HepG2 (cell line): ENCODE data around the gene TCEA3. TPM values are rescaled to one million over a fixed set of nuclear protein-coding genes. Genes with fewer than 3 reads are reported as not detected.

Experiments
- ATAC-seq: fragments of 200-7000 bp; cut with Tn5 transposase; 3 replicates; pipeline ENCODE4 v1.9.1; 2020; ENCODE audit warnings: mild to moderate bottlenecking, moderate library complexity
- BruUV-seq: library from RNA; stranded (reverse); fragments of 400-500 nt; replicated peaks from 2 replicates; lab custom pipeline; 2021; lab: Mats Ljungman, UMichigan
- CTCF ChIA-PET: fragments of 300-600 bp; formaldehyde crosslinking; extraction: SDS; loops from one replicate; lab custom pipeline; 2021; ENCODE audit warnings: low total read pairs, inconsistent platforms, low intra/inter-chr PET ratio; lab: Yijun Ruan, JAX
- POLR2A ChIA-PET: fragments of 350-600 bp; sonication (Branson Sonifier 250); formaldehyde crosslinking; loops from one replicate; lab custom pipeline; 2020; ENCODE audit warnings: antibody characterized with exemption, inconsistent platforms; lab: Yijun Ruan, JAX
- DNase-seq: peaks from one replicate; pipeline ENCODE4 v3.0.0-alpha.2; 2015; ENCODE audit warnings: low spot score
- FAIRE-seq: peaks from 3 replicates; lab custom pipeline; 2011; peaks lifted over from hg19 to GRCh38; lab: Jason Lieb, UNC
- H2AFZ ChIP-seq: one replicate; pipeline ENCODE4 v1.6.1; 2011; ENCODE audit warnings: low read length, inconsistent platforms
- H3K27ac ChIP-seq: fragments of 300-600 bp; 3 replicates; pipeline ENCODE4 v1.8.0; 2011; ENCODE audit warnings: mixed run types, mild to moderate bottlenecking, mixed read lengths, low read length, inconsistent platforms; ENCODE audit not compliant: insufficient read depth; ENCODE audit errors: extremely low read length
- H3K27me3 ChIP-seq, 2 experiments: fragments of 200-600 bp in 1 of 2; 2 replicates in 1 of 2; 3 replicates in 1 of 2; pipeline versions ENCODE4 v1.6.0 to v1.8.0; 2011; ENCODE audit warnings: low read length in 2 of 2, mild to moderate bottlenecking in 2 of 2, moderate library complexity in 2 of 2, inconsistent platforms in 1 of 2; ENCODE audit not compliant: insufficient read depth in 2 of 2, control insufficient read depth in 1 of 2
- H3K36me3 ChIP-seq, 2 experiments: fragments of 200-600 bp in 1 of 2; replicated peaks in 1 of 2; 2 replicates in 1 of 2; 3 replicates in 1 of 2; pipeline versions ENCODE4 v1.5.1 to v1.8.0; 2011; ENCODE audit warnings: low read length in 2 of 2, inconsistent platforms in 1 of 2; ENCODE audit not compliant: insufficient read depth in 2 of 2, control insufficient read depth in 1 of 2
- H3K4me1 ChIP-seq: 2 replicates; pipeline ENCODE4 v1.5.1; 2012; ENCODE audit warnings: low read length, inconsistent platforms; ENCODE audit not compliant: insufficient read depth
- H3K4me2 ChIP-seq: 2 replicates; pipeline ENCODE4 v1.6.0; 2011; ENCODE audit warnings: low read depth, low read length, inconsistent platforms
- H3K4me3 ChIP-seq, 3 experiments: fragments of 200-600 bp in 1 of 3; sonication (generic), shearing (Covaris generic) in 1 of 3; replicated peaks in 1 of 3; 2 replicates each; pipeline ENCODE4 v1.5.1; 2011 to 2016; ENCODE audit warnings: low read length in 3 of 3, inconsistent platforms in 2 of 3, low read depth in 2 of 3, mild to moderate bottlenecking in 2 of 3, control low read depth in 1 of 3, mixed read lengths in 1 of 3; ENCODE audit not compliant: insufficient read depth in 1 of 3
- H3K79me2 ChIP-seq: one replicate; pipeline ENCODE4 v1.6.1; 2011; ENCODE audit warnings: low read length, inconsistent platforms; ENCODE audit not compliant: insufficient read depth
- H3K9ac ChIP-seq: 2 replicates; pipeline ENCODE4 v1.6.0; 2011; ENCODE audit warnings: mild to moderate bottlenecking, low read depth, low read length, inconsistent platforms; ENCODE audit not compliant: insufficient read depth
- H3K9me3 ChIP-seq: 2 replicates; pipeline ENCODE4 v1.5.1; 2012; ENCODE audit warnings: mild to moderate bottlenecking, low read length
- H4K20me1 ChIP-seq: 2 replicates; pipeline ENCODE4 v1.6.0; 2011; ENCODE audit warnings: inconsistent platforms, mild to moderate bottlenecking, low read length, moderate library complexity; ENCODE audit not compliant: insufficient read depth
- FOSL1 ChIP-seq: sonication (generic); formaldehyde crosslinking; IDR thresholded peaks from 2 replicates; pipeline ENCODE4 v1.9.0; 2021; ENCODE audit warnings: missing genetic modification reagents, borderline replicate concordance
- FOXK1 ChIP-seq: sonication (generic); formaldehyde crosslinking; IDR thresholded peaks from 2 replicates; pipeline ENCODE4 v1.4.0; 2020; ENCODE audit warnings: low read depth, missing genetic modification reagents, borderline replicate concordance
- LRRFIP1 ChIP-seq: sonication (generic); formaldehyde crosslinking; conservative IDR thresholded peaks from 2 replicates; pipeline ENCODE4 v1.4.0; 2020; ENCODE audit warnings: missing genetic modification reagents
- SMAD9 ChIP-seq: sonication (generic); formaldehyde crosslinking; IDR thresholded peaks from 2 replicates; pipeline ENCODE4 v1.5.1; 2020; ENCODE audit warnings: mild to moderate bottlenecking, missing genetic modification reagents
- TGIF2 ChIP-seq: IDR thresholded peaks from 2 replicates; pipeline ENCODE4 v1.6.1; 2016; ENCODE audit warnings: control low read depth, missing compliant biosample characterization
- ZMYM3 ChIP-seq: sonication (generic); formaldehyde crosslinking; IDR thresholded peaks from 2 replicates; pipeline ENCODE4 v1.5.1; 2020; ENCODE audit warnings: mild to moderate bottlenecking, missing genetic modification reagents
- ZNF225 ChIP-seq: sonication (generic); formaldehyde crosslinking; IDR thresholded peaks from 2 replicates; pipeline ENCODE4 v1.4.0; 2020; ENCODE audit warnings: mild to moderate bottlenecking, missing genetic modification reagents
- ZNF333 ChIP-seq: sonication (generic); formaldehyde crosslinking; IDR thresholded peaks from 2 replicates; pipeline ENCODE4 v1.4.0; 2020; ENCODE audit warnings: mild to moderate bottlenecking, missing genetic modification reagents, borderline replicate concordance
- ZNF629 ChIP-seq: sonication (generic); formaldehyde crosslinking; conservative IDR thresholded peaks from 2 replicates; pipeline ENCODE4 v1.5.0; 2020; ENCODE audit warnings: missing genetic modification reagents
- WGBS: methylation state at CpG from one replicate; pipeline ENCODE4 v1.1.6; 2017; ENCODE audit warnings: low lambda C conversion rate; 5-methylcytosine and 5-hydroxymethylcytosine counted together
- in situ Hi-C: cut with HindIII; loops from 2 replicates; pipeline ENCODE4 v1.10.0; 2017; ENCODE audit warnings: low pct_unique_long_range_greater_than_20kb; ENCODE audit not compliant: extremely low pct_ligation_motif_present
- intact Hi-C: fragments of 100-400 bp; cut with micrococcal nuclease; formaldehyde crosslinking; loops from one replicate; pipeline ENCODE4 v1.10.0; 2022; ENCODE audit not compliant: unreplicated experiment
- polyA plus RNA-seq, 8 experiments: library from polyadenylated mRNA; depleted of rRNA in 3 of 8; stranded (reverse) in 7 of 8; unstranded in 1 of 8; fragments of >200 nt; fragmentation: Illumina TruSeq in 4 of 8; extraction: Trizol in 4 of 8; gene quantifications; 2 replicates each; pipeline versions ENCODE4 v1.2.1 to v1.2.3, GENCODE V29; 2011 to 2016; ENCODE audit warnings: low read depth in 4 of 8, missing spikeins in 1 of 8, mixed read lengths in 1 of 8; ENCODE audit not compliant: insufficient read depth in 1 of 8
- total RNA-seq, 5 experiments: library from RNA; depleted of rRNA; stranded (reverse); fragments of >200 nt; fragmentation: Illumina TruSeq; extraction: Trizol; gene quantifications; 2 replicates each; pipeline ENCODE4 v1.2.3, GENCODE V29; 2016; ENCODE audit warnings: low read depth in 1 of 5
- TF ChIP-seq, protein P1 (sequence below): sonication (generic); formaldehyde crosslinking; IDR thresholded peaks from 2 replicates; pipeline ENCODE4 v1.4.0; 2020; ENCODE audit warnings: low read depth, missing genetic modification reagents
- TF ChIP-seq, protein P2 (sequence below): sonication (generic); formaldehyde crosslinking; IDR thresholded peaks from 2 replicates; pipeline ENCODE4 v1.4.0; 2020; ENCODE audit warnings: mild to moderate bottlenecking, missing genetic modification reagents

Gene TCEA3
- total and polyA plus RNA-seq, 2 of the 13 experiments (the other 11 are each of a cell fraction or from before 2014, with no cell fraction given): 55.5 to 84.6 TPM

DNA sequence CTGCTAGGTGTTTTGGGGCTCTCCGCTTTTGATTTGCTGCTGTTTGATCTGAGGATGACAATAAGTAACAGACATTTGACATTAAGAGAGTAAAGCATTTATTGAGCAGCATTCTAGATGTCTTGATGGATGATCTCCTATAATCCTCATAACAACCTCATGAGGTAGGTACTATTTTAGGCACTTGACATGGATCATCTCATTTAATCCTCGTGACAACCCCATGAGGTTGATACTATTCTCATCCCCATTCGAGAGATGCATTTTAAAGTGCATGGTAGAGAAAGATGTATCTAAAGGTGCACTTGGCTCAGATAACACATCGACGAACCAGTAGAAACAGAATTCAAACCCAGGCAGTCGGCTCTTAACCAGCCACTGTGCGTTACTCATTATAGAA lies 26.6 kb downstream of the TCEA3 start (continued):
- TF ChIP-seq, protein P1, sequence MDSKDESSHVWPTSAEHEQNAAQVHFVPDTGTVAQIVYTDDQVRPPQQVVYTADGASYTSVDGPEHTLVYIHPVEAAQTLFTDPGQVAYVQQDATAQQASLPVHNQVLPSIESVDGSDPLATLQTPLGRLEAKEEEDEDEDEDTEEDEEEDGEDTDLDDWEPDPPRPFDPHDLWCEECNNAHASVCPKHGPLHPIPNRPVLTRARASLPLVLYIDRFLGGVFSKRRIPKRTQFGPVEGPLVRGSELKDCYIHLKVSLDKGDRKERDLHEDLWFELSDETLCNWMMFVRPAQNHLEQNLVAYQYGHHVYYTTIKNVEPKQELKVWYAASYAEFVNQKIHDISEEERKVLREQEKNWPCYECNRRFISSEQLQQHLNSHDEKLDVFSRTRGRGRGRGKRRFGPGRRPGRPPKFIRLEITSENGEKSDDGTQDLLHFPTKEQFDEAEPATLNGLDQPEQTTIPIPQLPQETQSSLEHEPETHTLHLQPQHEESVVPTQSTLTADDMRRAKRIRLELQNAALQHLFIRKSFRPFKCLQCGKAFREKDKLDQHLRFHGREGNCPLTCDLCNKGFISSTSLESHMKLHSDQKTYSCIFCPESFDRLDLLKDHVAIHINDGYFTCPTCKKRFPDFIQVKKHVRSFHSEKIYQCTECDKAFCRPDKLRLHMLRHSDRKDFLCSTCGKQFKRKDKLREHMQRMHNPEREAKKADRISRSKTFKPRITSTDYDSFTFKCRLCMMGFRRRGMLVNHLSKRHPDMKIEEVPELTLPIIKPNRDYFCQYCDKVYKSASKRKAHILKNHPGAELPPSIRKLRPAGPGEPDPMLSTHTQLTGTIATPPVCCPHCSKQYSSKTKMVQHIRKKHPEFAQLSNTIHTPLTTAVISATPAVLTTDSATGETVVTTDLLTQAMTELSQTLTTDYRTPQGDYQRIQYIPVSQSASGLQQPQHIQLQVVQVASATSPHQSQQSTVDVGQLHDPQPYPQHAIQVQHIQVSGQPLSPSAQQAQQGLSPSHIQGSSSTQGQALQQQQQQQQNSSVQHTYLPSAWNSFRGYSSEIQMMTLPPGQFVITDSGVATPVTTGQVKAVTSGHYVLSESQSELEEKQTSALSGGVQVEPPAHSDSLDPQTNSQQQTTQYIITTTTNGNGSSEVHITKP (CRISPR knock-in tag): no peak
- TF ChIP-seq FOSL1 (no peak), FOXK1 (no peak), ZNF333 (CRISPR knock-in tag) (no peak), ZMYM3 (CRISPR knock-in tag) (no peak), TGIF2 (CRISPR knock-in tag) (no peak), SMAD9 (CRISPR knock-in tag) (no peak), ZNF225 (CRISPR knock-in tag) (no peak)
- TF ChIP-seq, protein P2, sequence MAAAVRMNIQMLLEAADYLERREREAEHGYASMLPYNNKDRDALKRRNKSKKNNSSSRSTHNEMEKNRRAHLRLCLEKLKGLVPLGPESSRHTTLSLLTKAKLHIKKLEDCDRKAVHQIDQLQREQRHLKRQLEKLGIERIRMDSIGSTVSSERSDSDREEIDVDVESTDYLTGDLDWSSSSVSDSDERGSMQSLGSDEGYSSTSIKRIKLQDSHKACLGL (CRISPR knock-in tag): no peak

DNA sequence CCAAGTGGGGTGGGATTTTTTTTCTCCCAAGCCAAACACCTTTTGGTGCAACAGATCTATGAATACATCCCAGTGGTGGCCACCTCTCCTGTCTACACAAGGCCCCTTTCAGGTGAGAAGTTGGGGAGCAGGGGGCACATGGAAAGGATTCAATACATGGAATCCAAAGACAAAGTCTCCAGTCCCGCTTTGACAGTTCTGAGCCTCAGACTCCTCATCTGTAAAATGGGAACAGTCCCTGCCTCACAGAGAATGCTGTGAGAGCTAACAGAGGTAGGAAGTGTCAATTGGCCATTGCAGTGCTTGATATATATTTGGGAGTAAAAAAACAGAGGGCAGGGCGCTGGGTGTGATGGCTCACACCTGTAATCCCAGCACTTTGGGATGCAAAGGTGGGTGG lies 28.2 kb downstream of the TCEA3 start:
- Histone ChIP-seq H3K36me3 (peaks cover 22 to 60% of the 10 kb centered on the region in 2 experiments), H3K27ac (no peak overlapping the region), H3K4me3 (no peak overlapping the region), H4K20me1 (no peaks in the 10 kb centered on the region), H3K79me2 (no peaks in the 10 kb centered on the region), H2AFZ (no peak overlapping the region), H3K9me3 (no peaks in the 10 kb centered on the region), H3K9ac (no peak overlapping the region), H3K4me1 (peaks cover 19% of the 10 kb centered on the region; the same call in 1 of the 2 replicates), H3K27me3 (no peaks in the 10 kb centered on the region), H3K4me2 (no peak overlapping the region)
- DNase-seq (no peak), FAIRE-seq (no peak), ATAC-seq (no peak)
- WGBS: 98% methylated on average over 2 of the region's 2 CpGs
- CTCF ChIA-PET: no interaction called here
- no TSS peak for BruUV-seq
- in situ Hi-C loops: no loop called here
- no peak for TF ChIP-seq LRRFIP1 (CRISPR knock-in tag)
- TF ChIP-seq ZNF629 (CRISPR knock-in tag): peak; percentile 53; the same call in 1 of the 2 replicates
- POLR2A ChIA-PET: no interaction called here
- intact Hi-C loops: no loop called here
